A172 (cell line): Measurements from ENCODE around the gene MKNK2. TPM values are rescaled to one million over a fixed set of nuclear protein-coding genes. Genes with fewer than 3 reads are reported as not detected.
"Not testable (repeated sequence)": the region's sequence is repeated elsewhere in the genome, so short reads cannot be mapped to it uniquely, and the experiment has no call there.

Experiments
- DNase-seq: peaks from one replicate; pipeline ENCODE4 v3.0.0-alpha.2; 2015; ENCODE audit warnings: low spot score
- total RNA-seq: library from RNA; depleted of rRNA; stranded (reverse); fragments of >200 nt; shearing (Covaris generic); gene quantifications from 2 replicates; pipeline ENCODE4 v1.2.3, GENCODE V29; 2014; rRNA removed

MKNK2 gene
- total RNA-seq = 40.4 and 53.8 TPM in 2 replicates

DNA sequence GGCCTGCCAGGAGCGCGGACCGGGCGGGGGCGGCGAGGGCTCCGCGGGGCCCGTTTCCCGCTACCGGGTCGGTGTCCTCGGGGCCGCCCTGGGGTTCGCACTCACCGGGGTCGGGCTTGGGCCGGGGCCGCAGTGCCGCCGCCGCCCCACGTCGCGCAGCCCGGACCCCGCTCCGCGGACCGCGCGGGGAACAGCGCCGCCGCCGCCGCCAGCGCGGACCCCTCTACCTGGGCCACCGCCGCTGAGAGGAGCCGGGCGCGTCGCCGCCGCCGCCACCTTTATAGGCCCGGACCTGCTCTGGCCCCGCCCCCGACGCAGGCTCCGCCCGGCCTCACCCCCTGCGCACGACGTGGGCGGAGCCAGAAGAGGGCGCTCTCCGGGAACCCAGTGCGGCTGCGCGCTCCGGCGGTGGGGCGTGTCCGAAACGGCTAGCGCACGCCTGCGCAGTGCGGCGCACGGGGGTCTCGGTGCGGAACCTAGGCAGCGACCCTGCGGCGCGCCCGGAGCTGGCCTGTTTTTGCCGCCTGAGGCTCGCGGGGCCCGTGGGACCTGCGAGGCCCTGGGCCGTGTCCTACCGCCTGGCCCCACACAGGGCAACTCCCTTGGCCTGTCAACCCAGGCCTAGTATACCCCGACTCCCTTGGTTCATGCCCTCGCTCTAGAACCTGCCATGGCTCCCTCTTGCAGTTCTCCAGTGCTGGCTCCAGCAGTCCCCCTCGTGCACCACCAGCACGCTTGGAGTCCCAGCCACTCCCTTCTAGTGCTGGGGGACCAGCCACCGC is at the start of gene MKNK2:
Gene MKNK2, minus strand, starts transcription at position 254 of the 782 bp plus-strand sequence. CDS start 393 bp downstream, outside the sequence.
- peak; percentile 72 for DNase-seq

DNA sequence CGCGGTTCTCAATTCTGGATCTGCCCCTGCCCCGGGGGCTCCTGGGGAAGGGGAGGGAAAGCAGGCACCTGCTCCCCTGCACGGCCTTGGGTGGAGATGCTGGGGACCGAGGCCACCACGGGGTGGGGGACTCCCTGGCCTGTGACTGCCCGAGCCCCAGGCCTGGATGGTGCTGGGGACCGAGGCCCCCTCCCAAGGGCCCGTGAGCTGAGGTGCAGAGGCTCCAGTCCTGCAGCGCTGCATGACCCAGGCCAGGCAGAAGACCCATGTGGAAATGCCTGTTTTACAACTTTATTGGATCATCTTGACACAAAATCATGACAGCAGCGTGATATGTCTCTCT is 49.6 kb upstream of the MKNK2 start:
- DNase-seq = no peak

DNA sequence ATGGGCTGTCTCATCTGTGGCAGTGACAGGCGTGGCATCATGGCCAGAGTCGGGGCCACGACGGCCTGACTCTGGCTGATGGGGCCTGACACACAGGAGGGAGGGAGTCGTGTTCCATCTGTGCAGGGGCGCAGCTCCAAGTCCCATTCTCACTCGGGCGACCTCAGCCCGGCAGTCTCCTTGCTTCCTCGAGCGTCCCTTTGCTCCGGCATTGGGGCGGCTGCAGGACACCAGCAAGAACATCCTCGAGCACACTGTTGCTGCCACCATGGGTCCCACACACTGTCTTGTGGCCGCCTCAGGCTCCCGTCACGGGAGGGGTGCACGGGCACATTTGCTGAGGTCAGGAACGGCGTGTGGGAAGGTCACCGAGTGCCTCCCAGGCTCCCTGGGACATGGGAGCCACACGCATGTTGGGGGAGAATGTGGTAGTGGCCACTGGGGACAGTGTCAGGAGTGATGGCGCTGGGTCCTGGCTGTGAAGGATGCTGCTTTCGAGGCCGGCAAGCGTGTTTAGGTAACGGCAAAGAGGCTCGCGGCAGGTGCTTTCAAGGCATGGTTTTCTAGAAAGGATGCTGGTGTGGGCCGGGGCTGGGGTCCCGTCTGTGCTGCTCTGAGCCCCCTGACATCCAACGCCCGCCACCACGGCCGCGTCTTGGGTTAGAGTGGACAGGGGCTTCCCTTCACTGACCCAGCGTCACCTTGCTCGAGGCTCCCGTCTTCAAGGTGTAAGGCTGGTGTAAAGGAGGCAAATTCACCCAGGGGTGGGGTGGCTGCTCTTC is 49.1 kb upstream of the MKNK2 start:
- DNase-seq = no peak

DNA sequence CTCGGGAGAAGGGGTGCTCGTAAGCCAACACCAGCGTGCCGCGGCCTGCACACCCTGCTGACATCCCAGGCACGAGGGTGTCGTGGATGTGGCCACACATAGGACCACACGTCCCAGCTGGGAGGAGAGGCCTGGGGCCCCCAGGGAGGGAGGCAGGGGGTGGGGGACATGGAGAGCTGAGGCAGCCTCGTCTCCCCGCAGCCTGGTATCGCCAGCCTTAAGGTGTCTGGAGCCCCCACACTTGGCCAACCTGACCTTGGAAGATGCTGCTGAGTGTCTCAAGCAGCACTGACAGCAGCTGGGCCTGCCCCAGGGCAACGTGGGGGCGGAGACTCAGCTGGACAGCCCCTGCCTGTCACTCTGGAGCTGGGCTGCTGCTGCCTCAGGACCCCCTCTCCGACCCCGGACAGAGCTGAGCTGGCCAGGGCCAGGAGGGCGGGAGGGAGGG is 48.0 kb upstream of the MKNK2 start:
- DNase-seq = no peak

DNA sequence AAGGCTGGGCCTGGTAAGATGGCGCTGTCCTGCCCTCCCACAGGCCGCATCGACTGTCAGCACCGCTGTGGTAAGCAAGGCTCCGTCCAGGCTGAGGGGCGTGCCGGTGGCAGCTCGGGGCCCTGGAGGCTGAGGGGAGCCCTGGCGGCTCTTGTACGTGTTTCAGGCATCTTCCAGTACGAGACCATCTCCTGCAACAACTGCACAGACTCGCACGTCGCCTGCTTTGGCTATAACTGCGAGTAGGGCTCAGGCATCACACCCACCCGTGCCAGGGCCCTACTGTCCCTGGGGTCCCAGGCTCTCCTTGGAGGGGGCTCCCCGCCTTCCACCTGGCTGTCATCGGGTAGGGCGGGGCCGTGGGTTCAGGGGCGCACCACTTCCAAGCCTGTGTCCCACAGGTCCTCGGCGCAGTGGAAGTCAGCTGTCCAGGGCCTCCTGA is 46.9 kb upstream of the MKNK2 start:
- DNase-seq = no peak

DNA sequence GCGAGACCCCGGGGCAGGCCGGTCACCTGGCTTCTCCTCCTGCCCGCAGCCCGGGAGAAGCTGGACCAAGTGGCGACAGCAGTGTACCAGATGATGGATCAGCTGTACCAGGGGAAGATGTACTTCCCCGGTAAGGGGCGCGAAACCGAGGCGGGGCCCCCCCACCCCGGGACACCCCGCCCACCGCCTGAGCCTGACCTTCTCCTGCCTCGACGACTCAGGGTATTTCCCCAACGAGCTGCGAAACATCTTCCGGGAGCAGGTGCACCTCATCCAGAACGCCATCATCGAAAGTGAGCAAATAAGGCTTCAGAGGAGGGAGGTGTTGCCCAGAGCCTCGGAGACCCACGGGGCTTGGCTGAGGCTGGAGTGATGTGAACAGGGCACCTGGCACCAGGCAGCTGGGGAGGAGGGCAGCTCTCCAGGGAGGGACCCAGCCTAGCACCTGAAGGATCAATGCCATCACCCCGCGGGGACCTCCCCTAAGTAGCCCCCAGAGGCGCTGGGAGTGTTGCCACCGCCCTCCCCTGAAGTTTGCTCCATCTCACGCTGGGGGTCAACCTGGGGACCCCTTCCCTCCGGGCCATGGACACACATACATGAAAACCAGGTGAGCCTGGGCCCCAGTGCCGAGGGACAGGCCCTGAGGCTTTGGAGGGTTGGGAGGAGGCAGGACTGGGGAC is 46.3 kb upstream of the MKNK2 start:
- no peak for DNase-seq

DNA sequence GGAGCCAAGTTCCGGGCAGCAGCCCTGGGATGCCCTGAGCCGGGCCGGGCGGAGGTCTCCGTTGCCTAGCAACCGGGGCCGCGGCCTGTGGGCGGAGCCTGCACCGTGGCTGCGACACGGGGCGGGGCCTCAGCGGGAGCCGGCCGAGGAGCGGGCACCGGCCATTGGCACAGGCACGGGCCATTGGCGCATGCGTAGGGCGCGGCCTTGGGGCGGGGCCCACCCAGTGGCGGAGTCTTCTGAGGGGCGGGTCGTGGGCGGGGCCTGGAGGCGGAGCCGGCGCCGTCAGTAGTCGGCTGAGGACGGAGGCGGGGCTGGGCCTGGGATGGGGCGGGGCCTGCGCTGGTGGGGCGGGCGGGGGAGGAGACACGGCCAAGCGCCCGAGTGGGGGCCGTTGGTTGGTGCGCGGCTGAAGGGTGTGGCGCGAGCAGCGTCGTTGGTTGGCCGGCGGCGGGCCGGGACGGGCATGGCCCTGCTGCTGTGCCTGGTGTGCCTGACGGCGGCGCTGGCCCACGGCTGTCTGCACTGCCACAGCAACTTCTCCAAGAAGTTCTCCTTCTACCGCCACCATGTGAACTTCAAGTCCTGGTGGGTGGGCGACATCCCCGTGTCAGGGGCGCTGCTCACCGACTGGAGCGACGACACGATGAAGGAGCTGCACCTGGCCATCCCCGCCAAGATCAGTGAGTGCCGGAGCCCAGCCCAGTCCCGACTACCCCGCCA is 45.6 kb upstream of the MKNK2 start, which contains the start of gene IZUMO4:
Gene IZUMO4, plus strand, starts transcription at position 436 of the 723 bp plus-strand sequence. Its CDS starts 31 bp downstream, at position 467.
- peak; percentile 93 for DNase-seq

DNA sequence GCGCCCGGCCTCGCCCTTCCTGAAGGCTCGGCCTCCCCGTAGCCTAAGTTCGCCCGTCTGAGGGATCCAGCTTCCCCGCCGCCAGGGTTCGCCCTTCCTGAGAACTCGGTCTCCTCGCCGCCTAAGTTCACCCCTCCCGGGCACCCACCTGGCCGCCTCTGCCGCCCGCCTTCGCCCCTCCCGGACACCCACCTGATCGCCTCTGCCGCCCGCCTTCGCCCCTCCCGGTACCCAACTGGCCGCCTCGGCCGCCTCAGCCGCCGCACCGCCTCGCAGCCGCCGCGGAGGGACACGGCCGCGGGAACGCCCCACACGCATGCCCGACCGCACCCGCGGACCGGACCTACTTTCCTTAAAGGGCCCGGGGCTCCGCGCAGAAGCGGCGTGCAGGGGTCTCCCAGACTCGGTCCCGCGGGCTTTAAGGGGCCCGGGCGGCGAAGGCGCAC is 45.0 kb upstream of the MKNK2 start, which contains the start of gene MOB3A:
Gene MOB3A, minus strand, starts transcription at position 293 of the 446 bp plus-strand sequence. CDS start 17,766 bp downstream, outside the sequence.
- DNase-seq = peak; percentile 73

DNA sequence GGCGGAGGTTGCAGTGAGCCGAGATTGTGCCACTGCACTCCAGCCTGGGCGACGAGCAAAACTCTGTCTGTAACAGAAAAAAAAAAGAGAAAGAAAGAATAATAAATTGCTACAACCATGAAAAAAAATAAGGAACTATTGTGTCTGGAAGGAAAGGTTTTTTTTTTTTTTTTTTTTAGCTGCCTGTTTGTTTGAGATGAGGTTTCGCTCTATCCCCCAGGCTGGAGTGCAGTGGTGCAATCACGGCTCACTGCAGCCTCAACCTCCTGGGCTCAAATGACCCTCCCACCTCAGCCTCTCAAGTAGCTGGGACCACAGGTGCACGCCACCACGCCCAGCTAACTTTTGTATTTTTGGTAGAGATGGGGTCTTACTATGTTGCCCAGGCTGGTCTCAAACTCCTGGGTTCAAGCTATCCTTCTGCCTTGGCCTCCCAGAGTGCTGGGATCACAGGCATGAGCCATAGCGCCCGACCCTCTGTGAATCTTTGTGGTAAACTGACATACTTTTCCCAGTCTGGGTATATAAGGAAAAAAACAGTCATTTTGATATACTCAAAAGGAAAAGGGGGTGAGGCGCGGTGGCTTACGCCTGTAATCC is 41.0 kb upstream of the MKNK2 start:
- DNase-seq = not testable (repeated sequence)

DNA sequence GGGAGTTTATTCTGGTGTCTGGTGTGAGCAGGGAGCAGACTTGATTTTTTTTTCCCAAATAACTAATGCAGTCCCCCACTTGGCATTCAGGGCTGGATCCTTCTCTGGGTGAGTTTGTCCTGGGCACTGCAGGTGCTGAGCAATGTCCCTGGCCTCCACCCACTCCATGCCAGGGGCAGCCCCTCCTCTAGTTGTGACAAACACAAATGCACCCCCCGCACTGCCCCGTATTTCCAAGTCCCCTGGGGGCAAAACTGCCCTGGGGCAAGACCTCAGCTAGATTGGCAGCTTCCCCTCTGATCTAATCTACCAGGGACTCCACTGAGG is 38.6 kb upstream of the MKNK2 start:
- DNase-seq = no peak

DNA sequence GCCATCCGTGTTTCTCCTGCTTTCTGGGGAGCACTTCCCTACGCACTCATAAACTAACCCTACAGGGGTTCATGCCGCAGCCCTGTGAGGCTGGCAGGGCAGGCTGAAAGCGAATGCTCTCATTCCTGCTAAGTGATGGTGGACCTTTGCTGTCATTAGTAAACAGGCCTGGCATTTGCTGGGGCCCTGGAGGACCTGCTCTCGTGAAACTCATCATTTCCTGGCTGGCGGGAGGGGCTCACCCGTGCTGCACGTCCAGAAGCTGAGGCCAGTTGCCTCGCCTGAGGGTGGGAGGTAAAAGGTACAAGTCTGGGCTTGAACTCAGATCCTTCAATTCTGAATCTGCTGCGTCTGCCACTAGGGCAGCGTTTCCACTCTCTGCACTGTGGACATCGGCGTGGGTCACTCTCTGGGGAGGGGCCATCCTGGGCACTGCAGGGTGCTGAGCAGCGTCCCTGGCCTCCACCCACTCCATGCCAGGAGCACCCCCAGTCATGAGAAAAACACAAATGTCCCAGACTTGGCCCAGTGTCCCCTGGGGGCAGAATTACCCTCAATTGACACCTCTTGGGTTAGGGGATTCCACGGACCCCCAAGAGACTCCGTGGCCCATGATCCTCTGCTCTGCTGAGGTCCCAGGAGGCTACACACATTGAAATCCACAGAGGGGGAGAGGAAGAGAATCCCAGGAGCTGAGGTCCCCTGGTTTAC is 38.1 kb upstream of the MKNK2 start:
- DNase-seq = peak; percentile 71

DNA sequence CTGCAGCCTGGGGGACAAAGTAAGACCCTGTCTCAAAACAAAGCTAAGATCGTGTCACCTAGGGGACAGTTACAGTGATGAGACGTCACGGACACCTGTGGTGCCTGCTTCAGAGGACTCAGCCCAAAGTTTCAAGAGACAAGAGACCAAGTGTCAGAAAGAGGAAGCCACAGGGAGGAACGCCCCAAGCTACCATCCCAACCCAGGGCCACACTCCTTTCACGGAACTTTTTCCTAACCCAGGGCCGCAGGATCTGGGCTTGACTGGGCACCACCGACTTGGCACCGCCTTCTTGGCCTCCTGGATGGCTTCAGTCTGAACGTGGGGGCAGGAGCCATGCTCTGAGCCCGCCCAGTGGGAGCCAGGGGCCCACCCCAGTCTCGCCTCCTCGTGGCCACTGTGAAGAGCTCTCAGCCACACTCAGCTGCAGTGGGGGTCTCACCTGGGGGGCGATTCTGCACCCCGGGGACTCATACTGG is 36.6 kb upstream of the MKNK2 start:
- no peak for DNase-seq

DNA sequence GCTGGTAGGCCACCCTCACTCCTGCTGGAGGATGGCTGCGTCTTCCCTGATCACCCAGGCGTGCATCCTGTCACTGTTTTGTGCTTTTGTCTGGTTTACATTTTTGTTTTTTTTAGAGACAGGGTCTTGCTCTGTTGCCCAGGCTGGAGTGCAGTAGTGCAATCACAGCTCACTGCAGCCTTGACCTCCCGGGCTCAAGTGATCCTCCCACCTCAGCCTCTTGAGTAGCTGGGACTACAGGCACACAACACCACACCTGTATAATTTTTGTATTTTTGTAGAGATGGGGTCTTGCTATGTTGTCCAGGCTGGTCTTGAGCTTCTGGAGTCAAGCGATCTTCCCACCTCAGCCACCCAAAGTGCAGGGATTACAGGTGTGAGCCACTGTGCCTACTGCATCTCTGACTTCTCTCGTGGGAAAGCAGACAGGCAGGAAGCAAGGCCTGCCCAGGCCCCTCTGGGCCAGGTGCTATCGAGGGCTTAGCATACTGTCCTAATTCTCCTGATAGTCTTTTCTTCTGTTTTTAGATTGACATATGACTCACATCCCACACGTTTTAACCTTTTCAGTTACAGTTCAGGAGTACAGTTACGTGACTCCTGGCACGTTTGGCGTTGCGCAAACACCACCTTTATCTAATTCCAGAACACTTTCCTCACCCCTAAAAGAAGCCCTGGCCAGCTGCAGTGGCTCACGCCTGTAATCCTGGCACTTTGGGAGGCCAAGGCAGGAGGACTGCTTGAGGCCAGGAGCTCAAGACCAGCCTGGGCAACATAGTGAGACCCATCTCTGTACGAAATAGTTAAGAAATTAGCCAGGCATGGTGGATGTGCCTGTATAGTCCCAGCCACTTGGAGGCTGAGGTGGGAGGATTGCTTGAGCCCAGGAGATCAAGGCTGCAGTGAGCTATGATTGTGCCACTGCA is 35.9 kb upstream of the MKNK2 start:
- peak; percentile 34 for DNase-seq

DNA sequence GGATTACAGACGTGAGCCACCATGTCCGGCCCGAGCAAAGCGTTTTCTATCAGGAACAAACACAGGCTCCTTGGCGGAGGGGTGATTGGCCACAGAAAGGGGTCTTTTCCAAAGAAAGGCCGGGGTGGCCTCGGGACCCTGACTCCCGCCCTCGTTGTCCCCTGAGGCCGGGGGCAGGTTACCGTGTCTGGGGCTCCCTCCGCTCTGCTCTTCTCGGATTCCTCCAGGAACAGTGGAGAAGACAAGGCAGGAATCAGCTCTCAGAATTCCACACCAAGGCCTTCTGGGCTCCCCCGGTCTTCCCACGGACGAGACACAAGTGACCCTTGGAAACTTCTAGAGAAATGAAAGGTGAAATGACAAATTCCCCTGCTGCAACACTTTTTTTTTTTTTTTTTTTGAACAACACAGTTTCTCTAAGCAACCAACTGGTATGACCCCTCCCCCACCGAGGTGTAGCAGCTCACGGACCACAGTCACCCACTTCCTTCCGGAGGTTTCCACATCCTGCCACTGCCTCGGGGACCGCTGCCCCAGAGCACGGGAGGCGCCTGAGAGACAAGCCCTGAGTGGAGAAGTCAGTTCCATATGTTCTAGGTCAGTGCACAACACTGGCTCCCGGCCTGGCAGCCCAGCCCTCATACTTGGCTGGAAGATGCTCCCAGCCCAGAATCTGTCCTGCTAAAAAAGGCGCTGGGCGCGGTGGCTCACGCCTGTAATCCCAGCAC is 34.1 kb upstream of the MKNK2 start:
- peak; percentile 63 for DNase-seq

DNA sequence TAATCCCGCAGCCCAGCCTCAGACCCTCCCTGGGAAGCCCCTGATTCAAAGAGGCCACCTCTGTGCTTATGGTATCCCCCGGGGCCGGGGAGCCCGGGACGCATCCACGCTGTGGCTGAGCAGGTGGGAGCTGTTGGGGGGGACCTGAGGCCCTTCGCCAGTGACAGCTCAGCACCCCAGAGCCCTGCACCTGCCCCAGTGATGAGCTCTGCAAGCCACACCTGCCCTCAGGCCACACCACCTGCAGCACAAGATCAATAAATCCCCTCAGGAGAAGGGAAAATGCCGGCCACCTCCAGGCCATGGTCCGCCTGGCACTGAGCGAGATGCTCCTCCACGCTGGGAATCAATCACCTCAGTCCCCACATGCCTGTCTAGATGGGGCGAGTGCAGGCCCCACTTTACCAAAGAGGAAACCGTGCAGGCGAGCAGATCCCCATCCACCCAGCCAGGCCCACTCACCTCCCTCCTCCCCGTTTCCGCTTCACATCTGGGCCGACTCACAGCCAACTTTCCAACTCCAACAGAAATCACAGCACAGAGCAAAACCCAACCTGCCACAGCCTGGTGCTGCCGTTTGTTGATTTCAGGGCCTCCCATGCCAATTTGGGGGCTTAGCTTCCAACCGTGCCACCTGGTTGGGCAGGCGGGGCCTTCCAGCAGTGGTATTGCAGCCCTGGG is 32.3 kb upstream of the MKNK2 start:
- no peak for DNase-seq

DNA sequence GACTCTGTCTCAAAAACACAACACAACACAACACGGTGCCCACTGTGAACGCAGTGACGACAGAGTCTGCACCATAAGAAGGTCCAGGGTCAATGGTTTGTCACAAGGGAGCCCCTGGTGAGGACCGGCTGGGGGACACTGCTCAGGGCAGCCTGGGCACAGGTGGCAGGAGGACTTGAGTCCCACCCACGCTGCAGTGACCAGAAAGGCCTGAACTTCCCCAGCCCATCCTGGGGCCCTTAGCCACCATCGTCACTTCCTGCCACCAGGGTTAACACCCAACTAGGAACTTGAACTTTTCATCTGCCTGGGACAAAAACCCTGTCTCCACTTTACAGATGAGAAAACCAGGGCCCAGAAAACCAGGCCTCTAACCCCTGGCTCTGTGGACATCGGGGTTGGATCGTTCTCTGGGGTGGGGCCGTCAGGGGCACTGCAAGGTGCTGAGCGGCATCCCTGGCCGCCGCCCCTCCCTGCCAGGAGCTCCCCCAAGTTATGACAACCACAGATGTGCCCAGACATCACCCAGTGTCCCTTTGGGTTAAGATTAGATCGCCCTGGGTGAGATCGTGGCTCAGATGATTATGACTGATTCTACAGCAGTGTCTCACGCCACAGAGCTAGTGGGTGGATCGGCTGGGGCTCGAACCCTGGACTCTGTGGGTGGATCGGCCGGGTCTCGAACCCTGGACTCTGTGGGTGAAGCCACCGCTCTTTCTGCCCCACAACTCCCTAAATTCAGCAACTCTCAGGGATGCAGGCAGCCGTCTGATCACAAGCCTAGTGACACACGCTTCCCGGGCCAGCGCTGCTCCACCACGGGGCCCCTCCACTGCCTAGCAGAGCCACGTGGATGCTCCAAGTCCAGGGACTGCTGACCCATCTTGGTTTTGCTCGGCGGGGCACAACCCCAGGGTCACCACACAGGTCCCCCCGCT is 31.1 kb upstream of the MKNK2 start:
- DNase-seq = no peak
